Mesothelial cell of epicardium (in vitro differentiated cells): ENCODE data around the gene NGDN. TPM values are rescaled to one million over a fixed set of nuclear protein-coding genes. Genes with fewer than 3 reads are reported as not detected.

Experiments
- DNase-seq, 2 experiments: peaks; one replicate each; pipeline ENCODE4 v3.0.0; 2021; ENCODE audit warnings: low spot score in 2 of 2; ENCODE audit not compliant: unreplicated experiment in 2 of 2
- H3K27ac Mint-ChIP-seq: 2 replicates; pipeline ENCODE4 v1.8.0; 2021; ENCODE audit warnings: mixed read lengths
- H3K27me3 Mint-ChIP-seq: 2 replicates; pipeline ENCODE4 v1.8.0; 2021; ENCODE audit warnings: low read depth, mixed read lengths
- H3K36me3 Mint-ChIP-seq: 2 replicates; pipeline ENCODE4 v1.8.0; 2021; ENCODE audit warnings: mixed read lengths
- H3K4me1 Mint-ChIP-seq: 2 replicates; pipeline ENCODE4 v1.8.0; 2021; ENCODE audit warnings: mixed read lengths
- H3K4me3 Mint-ChIP-seq: 2 replicates; pipeline ENCODE4 v1.8.0; 2021; ENCODE audit warnings: mild to moderate bottlenecking, moderate library complexity, mixed read lengths
- H3K9me3 Mint-ChIP-seq: 2 replicates; pipeline ENCODE4 v1.8.0; 2021; ENCODE audit warnings: mixed read lengths
- CTCF ChIP-seq: fragments of 200-600 bp; sonication (generic); IDR thresholded peaks from one replicate; pipeline ENCODE4 v1.5.0; 2021; ENCODE audit warnings: antibody characterized with exemption; ENCODE audit not compliant: unreplicated experiment
- total RNA-seq: library from RNA; stranded (reverse); gene quantifications from 3 replicates; pipeline ENCODE4 v1.2.1, GENCODE V29; 2021

NGDN gene
- total RNA-seq, 1 donor from 2014 or later, result 49.9 TPM

GRCh38 chr14:23514644-23514957, 45.1 kb downstream of the NGDN start:
- Mint-ChIP-seq H3K36me3 (peaks cover 12% of the 10 kb centered on the region), H3K4me3 (no peak overlapping the region), H3K27ac (no peak overlapping the region), H3K4me1 (no peaks in the 10 kb centered on the region), H3K9me3 (no peaks in the 10 kb centered on the region), H3K27me3 (no peaks in the 10 kb centered on the region)
- TF ChIP-seq CTCF, result no peak
- DNase-seq, result no peak

- Mint-ChIP-seq H3K27ac (no peak overlapping the region), H3K4me3 (no peak overlapping the region), H3K4me1 (no peaks in the 10 kb centered on the region), H3K27me3 (no peaks in the 10 kb centered on the region), H3K9me3 (no peaks in the 10 kb centered on the region), H3K36me3 (peaks cover 12% of the 10 kb centered on the region)
- DNase-seq, result no peak
- TF ChIP-seq CTCF, result no peak
These were observed 48.3 kb downstream of the NGDN start for GRCh38 chr14:23517650-23518326.

- H3K4me3 Mint-ChIP-seq, result no peak overlapping the region
- peaks cover 12% of the 10 kb centered on the region for H3K36me3 Mint-ChIP-seq
- DNase-seq, result no peak
- no peaks in the 10 kb centered on the region for H3K4me1 Mint-ChIP-seq
- H3K27me3 Mint-ChIP-seq, result no peaks in the 10 kb centered on the region
- H3K27ac Mint-ChIP-seq, result no peak overlapping the region
- no peak for TF ChIP-seq CTCF
- no peaks in the 10 kb centered on the region for H3K9me3 Mint-ChIP-seq
These were observed 49.2 kb downstream of the NGDN start for GRCh38 chr14:23518709-23519108.

GRCh38 chr14:23520899-23521533, 51.5 kb downstream of the NGDN start:
- H3K36me3 Mint-ChIP-seq, result peaks cover 9% of the 10 kb centered on the region
- no peaks in the 10 kb centered on the region for H3K27me3 Mint-ChIP-seq
- no peak overlapping the region for H3K4me3 Mint-ChIP-seq
- no peak overlapping the region for H3K27ac Mint-ChIP-seq
- DNase-seq, result no peak
- no peak for TF ChIP-seq CTCF
- H3K4me1 Mint-ChIP-seq, result no peaks in the 10 kb centered on the region
- H3K9me3 Mint-ChIP-seq, result no peaks in the 10 kb centered on the region

- Mint-ChIP-seq H3K4me3 (no peak overlapping the region), H3K9me3 (no peaks in the 10 kb centered on the region), H3K36me3 (peaks cover 8% of the 10 kb centered on the region), H3K4me1 (no peaks in the 10 kb centered on the region), H3K27me3 (no peaks in the 10 kb centered on the region), H3K27ac (no peak overlapping the region)
- no peak for DNase-seq
- TF ChIP-seq CTCF, result no peak
These were observed 52.5 kb downstream of the NGDN start for GRCh38 chr14:23521785-23522640.
